KBM-7 (cell line): ENCODE measurements around the gene COQ7.
A peak's percentile ranks its signal among the peaks of the same experiment; 100 is the strongest.

Experiments used
- DNase-seq: peaks from one replicate; pipeline ENCODE4 v3.0.0-alpha.2; 2015
- in situ Hi-C: fragments of 300-500 bp; cut with MboI; formaldehyde crosslinking; loops from 2 replicates; pipeline ENCODE4 v1.14.3; 2020; ENCODE audit warnings: low sequenced_read_pairs, low pct_unique_long_range_greater_than_20kb, mixed read lengths

Gene COQ7

GRCh38 chr16:19108409-19109287 lies 41.2 kb downstream of the COQ7 start:
- no peak for DNase-seq
- in situ Hi-C loops = no loop called here

- no peak for DNase-seq
- in situ Hi-C loops = no loop called here
These were observed 41.9 kb downstream of the COQ7 start for GRCh38 chr16:19109288-19109664.

GRCh38 chr16:19110537-19111360 lies 43.3 kb downstream of the COQ7 start:
- in situ Hi-C loops = no loop called here
- no peak for DNase-seq

GRCh38 chr16:19112099-19112407 lies 44.6 kb downstream of the COQ7 start:
- in situ Hi-C loops = no loop called here
- DNase-seq = no peak

- in situ Hi-C loops = no loop called here
- peak; percentile 75 for DNase-seq
These were observed 46.4 kb downstream of the COQ7 start, which contains the start of gene ITPRIPL2 for GRCh38 chr16:19113577-19114358. ITPRIPL2 (plus strand) TSS chr16:19113964; CDS start chr16:19114462, 498 bp downstream.

- in situ Hi-C loops = no loop called here
- peak; percentile 59 for DNase-seq
These were observed 47.1 kb downstream of the COQ7 start for GRCh38 chr16:19114359-19115147.

GRCh38 chr16:19115148-19116021 lies 48.0 kb downstream of the COQ7 start:
- in situ Hi-C loops = no loop called here
- no peak for DNase-seq

GRCh38 chr16:19116711-19117449 lies 49.5 kb downstream of the COQ7 start:
- DNase-seq = no peak
- in situ Hi-C loops = no loop called here

- in situ Hi-C loops = no loop called here
- peak; percentile 74 for DNase-seq
These were observed 51.6 kb downstream of the COQ7 start for GRCh38 chr16:19118938-19119431.

- DNase-seq = no peak
- in situ Hi-C loops = no loop called here
These were observed 52.1 kb downstream of the COQ7 start for GRCh38 chr16:19119564-19119963.

GRCh38 chr16:19123535-19124178 lies 56.2 kb downstream of the COQ7 start:
- in situ Hi-C loops = no loop called here
- DNase-seq = no peak

- in situ Hi-C loops = no loop called here
- DNase-seq = no peak
These were observed 58.9 kb downstream of the COQ7 start for GRCh38 chr16:19126300-19126699.

- in situ Hi-C loops = no loop called here
- DNase-seq = no peak
These were observed 59.8 kb downstream of the COQ7 start for GRCh38 chr16:19127205-19127604.

- peak; percentile 43 for DNase-seq
- in situ Hi-C loops = no loop called here
These were observed 60.3 kb downstream of the COQ7 start for GRCh38 chr16:19127674-19128131.

- no peak for DNase-seq
- in situ Hi-C loops = no loop called here
These were observed 61.2 kb downstream of the COQ7 start for GRCh38 chr16:19128454-19129200.
